Uterus (tissue), 2 donors: ENCODE results near the gene EFCAB7.

Experiments
- CTCF ChIP-seq, 4 experiments: fragments of 200-600 bp in 2 of 4; fragments of 450-650 bp in 2 of 4; sonication (generic) in 2 of 4; IDR thresholded peaks; one replicate each; pipeline ENCODE4 v1.5.1; 2016 to 2019; ENCODE audit warnings: antibody characterized with exemption in 4 of 4, mild to moderate bottlenecking in 2 of 4, moderate library complexity in 1 of 4
- POLR2A ChIP-seq, 2 donors: fragments of 450-650 bp; IDR thresholded peaks; one replicate each; pipeline ENCODE4 v1.6.1; 2016; ENCODE audit warnings: antibody characterized with exemption in 2 of 2, mild to moderate bottlenecking in 1 of 2, moderate library complexity in 1 of 2

- TF ChIP-seq CTCF (IDR thresholded peaks at IDR 0.05) (no peak), POLR2A (IDR thresholded peaks at IDR 0.05) (no peak)
These were observed 89.2 kb downstream of the EFCAB7 start for GRCh38 chr1:63612564-63612963.
